HG02571 (cell line): Measurements from ENCODE around the gene LAMC1.

ENCODE experiments used
- ATAC-seq: cut with Tn5 transposase; IDR thresholded peaks from one replicate; pipeline ENCODE4 v1.9.1; 2021; ENCODE audit warnings: mild to moderate bottlenecking, moderate library complexity; ENCODE audit not compliant: unreplicated experiment

Gene LAMC1

GRCh38 chr1:183019860-183020259, 3.4 kb upstream of the LAMC1 start:
- ATAC-seq, result no peak

DNA sequence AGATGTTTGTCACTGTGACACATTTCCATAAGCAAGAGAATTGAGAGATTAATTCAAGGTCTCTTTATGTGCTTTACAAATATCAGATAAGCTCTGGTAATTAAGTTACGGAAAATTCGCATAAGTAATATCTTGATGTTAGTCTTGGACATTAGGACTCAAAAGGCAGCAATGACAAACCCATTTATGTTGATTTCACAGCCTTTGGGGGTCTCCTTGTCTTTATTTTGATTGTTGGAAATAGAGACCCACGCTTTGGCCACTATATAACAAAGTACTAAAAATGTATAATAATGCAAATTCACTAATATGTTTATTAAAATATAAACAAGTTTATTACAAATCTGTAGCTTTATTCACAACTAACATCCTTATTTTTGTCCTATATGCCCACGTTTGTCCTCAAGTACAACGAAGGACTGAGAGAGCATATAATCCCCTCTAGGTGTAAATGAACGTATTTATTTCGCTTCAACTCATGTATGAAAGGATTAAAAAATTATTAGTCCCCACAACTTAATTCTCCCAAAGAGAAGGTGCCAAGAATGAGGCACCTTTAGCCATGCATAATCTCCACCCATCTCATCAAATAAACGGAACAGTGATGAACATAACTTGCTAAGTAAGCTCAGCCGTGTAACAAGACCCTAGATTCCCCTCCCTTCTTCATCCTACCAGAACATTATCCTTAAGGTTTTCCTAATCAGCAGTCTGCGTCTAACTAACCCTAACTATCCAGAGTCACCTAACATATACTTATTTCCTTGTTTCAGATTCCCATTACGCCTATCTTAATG, 1.6 kb upstream of the LAMC1 start:
- no peak for ATAC-seq

GRCh38 chr1:183022202-183023145, 746 bp upstream of the LAMC1 start:
- peak; percentile 42 for ATAC-seq

GRCh38 chr1:183023601-183024316, 539 bp downstream of the LAMC1 start:
- ATAC-seq, result peak; percentile 64

DNA sequence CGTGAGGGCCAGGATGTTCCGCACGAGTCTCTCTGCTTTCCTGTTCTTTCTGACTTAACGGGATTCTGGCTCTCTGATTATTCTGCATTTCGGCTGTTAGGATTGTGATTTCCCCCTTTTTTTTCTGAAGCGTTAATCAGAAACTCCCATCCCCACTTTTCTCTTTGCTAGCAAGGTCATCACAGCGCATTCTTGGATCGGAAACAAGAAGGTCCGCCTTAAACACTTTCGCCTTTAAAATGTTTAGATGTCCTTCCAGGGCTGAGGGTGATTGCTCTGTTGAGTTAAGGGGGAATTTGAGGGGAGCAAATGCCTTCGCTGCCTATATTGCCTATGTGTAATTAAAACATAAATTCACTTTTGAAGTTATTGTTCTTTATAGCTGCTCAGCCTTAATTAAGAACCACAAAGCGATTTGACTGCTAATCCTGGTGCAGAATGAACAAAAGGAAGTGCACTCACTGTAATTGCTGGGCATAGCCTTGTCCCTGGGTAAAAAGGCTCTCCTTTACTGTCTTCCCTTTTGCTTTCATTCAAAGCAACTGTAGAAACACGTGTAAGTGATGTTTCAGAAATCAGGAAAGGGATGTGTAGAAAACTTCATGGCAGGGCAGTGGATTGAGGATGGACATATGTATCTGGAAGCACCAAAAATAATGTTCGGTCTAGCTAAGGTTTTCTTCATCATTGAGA, 1.2 kb downstream of the LAMC1 start:
- no peak for ATAC-seq

DNA sequence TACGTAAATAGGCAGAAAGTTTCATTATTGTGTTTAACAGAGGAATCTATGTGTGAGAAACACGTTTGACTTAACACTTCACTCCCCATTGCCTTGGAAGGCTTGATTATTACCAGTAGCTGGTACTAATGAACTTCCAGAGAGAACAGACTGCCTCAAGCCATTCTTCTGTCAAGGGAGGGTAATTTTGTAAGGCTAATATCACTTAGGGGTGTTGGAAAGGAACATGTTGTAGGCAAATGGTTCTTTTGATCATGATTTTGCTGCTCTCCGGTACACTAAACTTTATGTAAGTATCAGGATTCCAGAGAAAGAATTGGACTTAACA, 1.8 kb downstream of the LAMC1 start:
- no peak for ATAC-seq

DNA sequence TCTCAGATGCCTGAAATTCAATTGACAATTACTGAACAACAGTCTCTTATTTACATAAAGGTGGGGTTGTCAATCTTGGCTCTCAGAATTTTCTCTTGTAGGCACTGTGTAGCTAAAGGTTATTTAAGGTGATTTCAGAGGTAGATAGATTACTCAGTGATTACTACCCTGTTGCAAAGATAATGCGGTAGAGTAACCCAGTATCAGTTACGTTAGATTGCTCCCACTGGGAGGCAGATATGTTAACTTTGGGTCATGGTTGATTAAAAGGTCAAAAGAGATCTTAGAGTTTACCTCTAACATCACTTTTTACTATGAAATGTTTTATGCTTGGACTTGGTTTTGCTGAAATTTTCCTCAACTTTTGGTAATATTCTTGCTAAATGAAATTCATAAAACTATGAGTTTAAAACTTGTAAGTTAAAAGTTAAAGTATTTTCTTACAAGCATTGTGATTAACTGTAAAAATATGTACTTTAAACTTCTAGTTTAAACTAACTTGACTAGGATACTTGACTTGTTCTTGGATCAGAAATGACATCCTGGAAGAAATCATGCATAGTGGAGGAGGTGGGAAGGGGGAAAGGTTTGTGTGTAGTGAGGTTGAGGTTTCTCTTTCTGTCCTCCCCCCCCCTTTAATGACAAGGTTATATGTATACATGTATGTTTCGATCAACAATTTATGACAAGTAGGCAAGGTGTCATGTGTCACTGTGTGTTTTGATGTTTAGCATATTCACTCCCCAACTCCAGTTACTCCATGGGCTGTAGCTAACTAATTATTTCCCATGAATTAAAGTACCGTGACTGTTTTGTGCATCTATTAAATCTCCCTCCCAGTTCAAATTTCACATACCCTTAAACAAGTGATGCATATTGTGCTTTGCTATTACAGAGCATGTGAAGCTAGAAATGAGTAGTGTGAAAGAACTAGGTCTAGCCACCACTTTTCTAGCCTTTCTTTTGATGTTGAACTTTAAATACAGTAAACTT, 2.9 kb downstream of the LAMC1 start:
- ATAC-seq, result no peak

- no peak for ATAC-seq
Measured at GRCh38 chr1:183027031-183027430, 3.8 kb downstream of the LAMC1 start.

- no peak for ATAC-seq
Measured at GRCh38 chr1:183027791-183028190, 4.6 kb downstream of the LAMC1 start.

- no peak for ATAC-seq
Measured at GRCh38 chr1:183029591-183030000, 6.4 kb downstream of the LAMC1 start.

GRCh38 chr1:183030053-183030452, 6.8 kb downstream of the LAMC1 start:
- ATAC-seq, result no peak

DNA sequence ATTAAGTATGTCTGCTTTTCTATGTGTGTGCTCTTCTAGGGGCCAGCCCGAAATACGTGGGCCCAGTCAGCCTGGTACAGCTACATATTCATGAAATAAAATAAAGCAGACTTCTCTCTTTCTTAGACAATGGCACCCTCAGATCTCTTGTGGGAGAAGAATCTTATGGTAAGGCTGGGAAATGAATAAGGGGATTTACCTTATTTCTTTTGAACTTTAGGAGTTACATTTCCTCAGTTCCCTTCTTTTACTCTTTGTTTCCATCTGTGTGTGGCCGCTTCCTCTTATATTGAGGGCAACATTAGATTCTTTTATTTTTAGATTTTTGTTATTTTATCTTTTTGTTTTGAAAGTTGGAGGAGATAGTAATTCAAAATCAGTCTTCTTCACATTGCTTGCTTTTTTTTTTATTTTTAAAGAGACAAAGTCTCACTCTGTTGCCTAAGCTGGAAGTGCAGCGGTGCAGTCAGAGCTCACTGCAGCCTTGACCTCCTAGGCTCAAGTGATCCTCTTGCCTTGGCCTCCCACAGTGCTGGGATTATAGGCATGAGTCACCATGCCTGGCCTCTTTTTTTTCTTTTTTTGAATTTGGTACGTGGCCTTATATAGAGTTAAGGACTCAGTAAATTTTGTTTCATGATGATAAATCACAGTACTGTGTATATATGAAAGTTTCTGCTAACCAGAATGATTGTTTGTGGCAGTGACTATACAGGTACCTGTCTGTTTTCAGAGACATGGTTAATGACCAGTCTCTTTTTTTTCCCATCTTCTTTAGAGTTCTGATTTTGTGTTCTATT, 9.1 kb downstream of the LAMC1 start:
- no peak for ATAC-seq

DNA sequence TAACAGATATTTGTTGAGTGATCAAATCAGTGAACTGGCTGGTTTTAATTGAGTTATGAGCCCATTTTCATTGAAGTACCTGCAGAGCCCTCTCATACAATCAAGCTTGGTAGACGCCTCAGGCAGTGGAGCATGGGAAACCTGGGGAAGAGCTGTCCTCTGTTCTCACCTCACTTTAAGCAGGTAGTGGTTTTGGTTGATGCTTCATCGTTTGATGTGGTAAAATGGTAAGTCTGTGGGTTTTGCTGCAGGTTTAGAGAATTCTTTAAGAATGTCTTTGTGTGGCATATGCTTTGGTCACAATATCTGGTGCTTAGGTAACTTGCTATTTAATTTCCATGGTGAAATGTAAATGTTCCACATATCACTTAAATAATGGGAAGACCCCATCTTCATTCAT, 10.0 kb downstream of the LAMC1 start:
- no peak for ATAC-seq

GRCh38 chr1:183034682-183035081, 11.5 kb downstream of the LAMC1 start:
- ATAC-seq, result no peak

GRCh38 chr1:183038333-183038866, 15.2 kb downstream of the LAMC1 start:
- no peak for ATAC-seq

- no peak for ATAC-seq
Measured at GRCh38 chr1:183038913-183039312, 15.7 kb downstream of the LAMC1 start.

DNA sequence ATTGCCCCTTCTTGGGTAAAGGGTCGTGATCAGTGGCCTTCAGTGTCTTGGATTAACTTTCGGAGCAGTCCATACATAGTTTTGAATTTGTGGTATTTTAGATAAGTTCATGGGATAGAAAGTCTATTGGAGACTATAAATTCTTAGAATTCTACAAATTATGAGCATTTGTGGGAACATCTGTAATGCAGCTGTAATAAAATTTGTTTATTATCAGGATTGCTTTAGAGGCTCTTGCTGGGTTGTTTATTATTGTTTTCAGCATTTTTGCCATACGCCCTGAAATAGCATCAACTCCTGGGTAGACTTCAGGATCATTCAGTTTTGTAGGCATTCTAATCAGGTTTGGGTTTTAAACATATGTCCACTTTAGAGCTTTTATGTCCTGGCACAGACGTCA, 16.1 kb downstream of the LAMC1 start:
- ATAC-seq, result no peak

- ATAC-seq, result no peak
Measured at GRCh38 chr1:183039985-183040447, 16.8 kb downstream of the LAMC1 start.
